Activated naive CD4-positive, alpha-beta T cell treated with anti-CD3 and anti-CD28 coated beads, Interleukin-2, amount 10 ng/mL, durations not matched to agents 7 days and 5 days (primary cell): ENCODE data around the gene FSD1L.

ENCODE experiments used
- CTCF ChIA-PET: fragments of 350-600 bp; sonication (Branson Sonifier 250); formaldehyde crosslinking; loops from one replicate; lab custom pipeline; 2021; ENCODE audit warnings: antibody characterized with exemption; lab: Charles Lee
- DNase-seq: peaks from one replicate; pipeline ENCODE4 v3.0.0-alpha.2; 2020
- H3K27ac Mint-ChIP-seq: one replicate; pipeline ENCODE4 v1.8.0; 2021; ENCODE audit warnings: mild to moderate bottlenecking, moderate library complexity, mixed read lengths
- H3K27me3 Mint-ChIP-seq: one replicate; pipeline ENCODE4 v1.8.0; 2021; ENCODE audit warnings: mild to moderate bottlenecking, mixed read lengths
- H3K36me3 Mint-ChIP-seq: one replicate; pipeline ENCODE4 v1.8.0; 2021; ENCODE audit warnings: mixed read lengths
- H3K4me1 Mint-ChIP-seq: one replicate; pipeline ENCODE4 v1.8.0; 2021; ENCODE audit warnings: mixed read lengths
- H3K4me3 Mint-ChIP-seq: one replicate; pipeline ENCODE4 v1.8.0; 2021; ENCODE audit warnings: mild to moderate bottlenecking, moderate library complexity, mixed read lengths
- H3K9me3 Mint-ChIP-seq: one replicate; pipeline ENCODE4 v1.8.0; 2021; ENCODE audit warnings: mixed read lengths

The FSD1L gene

GRCh38 chr9:105421154-105421553 lies 26.7 kb upstream of the FSD1L start:
- H3K27me3 Mint-ChIP-seq: no peaks in the 10 kb centered on the region
- CTCF ChIA-PET: no interaction called here
- no peaks in the 10 kb centered on the region for H3K36me3 Mint-ChIP-seq
- no peaks in the 10 kb centered on the region for H3K9me3 Mint-ChIP-seq
- H3K4me3 Mint-ChIP-seq: no peak overlapping the region
- H3K4me1 Mint-ChIP-seq: peaks cover 9% of the 10 kb centered on the region
- no peak overlapping the region for H3K27ac Mint-ChIP-seq
- DNase-seq: no peak

- Mint-ChIP-seq H3K4me1 (peaks cover 5% of the 10 kb centered on the region), H3K9me3 (no peaks in the 10 kb centered on the region), H3K27ac (no peak overlapping the region), H3K27me3 (peaks cover 2% of the 10 kb centered on the region), H3K36me3 (no peaks in the 10 kb centered on the region), H3K4me3 (no peak overlapping the region)
- no peak for DNase-seq
- CTCF ChIA-PET: no interaction called here
Observed at GRCh38 chr9:105421864-105422263, 26.0 kb upstream of the FSD1L start.

- H3K36me3 Mint-ChIP-seq: no peaks in the 10 kb centered on the region
- H3K9me3 Mint-ChIP-seq: no peaks in the 10 kb centered on the region
- CTCF ChIA-PET: interaction anchor here (0.8 kb wide), 1 partner anchor 292 kb away, joined by 3 read pairs; no protein-coding TSS in a partner anchor
- peaks cover 4% of the 10 kb centered on the region for H3K27me3 Mint-ChIP-seq
- H3K4me1 Mint-ChIP-seq: no peaks in the 10 kb centered on the region
- DNase-seq: no peak
- H3K27ac Mint-ChIP-seq: no peak overlapping the region
- no peak overlapping the region for H3K4me3 Mint-ChIP-seq
Observed at GRCh38 chr9:105425816-105426433, 21.9 kb upstream of the FSD1L start.

- Mint-ChIP-seq H3K4me1 (no peaks in the 10 kb centered on the region), H3K4me3 (no peak overlapping the region), H3K36me3 (no peaks in the 10 kb centered on the region), H3K27ac (no peak overlapping the region), H3K9me3 (no peaks in the 10 kb centered on the region), H3K27me3 (peaks cover 4% of the 10 kb centered on the region)
- DNase-seq: no peak
- CTCF ChIA-PET: no interaction called here
Observed at GRCh38 chr9:105426657-105427056, 21.2 kb upstream of the FSD1L start.

- CTCF ChIA-PET: interaction anchor here (1.1 kb wide), 1 partner anchor 80 kb away, joined by 4 read pairs; no protein-coding TSS in a partner anchor
- H3K9me3 Mint-ChIP-seq: no peaks in the 10 kb centered on the region
- H3K4me3 Mint-ChIP-seq: no peak overlapping the region
- H3K36me3 Mint-ChIP-seq: no peaks in the 10 kb centered on the region
- peaks cover 7% of the 10 kb centered on the region for H3K27me3 Mint-ChIP-seq
- no peak for DNase-seq
- H3K4me1 Mint-ChIP-seq: no peaks in the 10 kb centered on the region
- H3K27ac Mint-ChIP-seq: no peak overlapping the region
Observed at GRCh38 chr9:105431424-105432246, 16.2 kb upstream of the FSD1L start.

GRCh38 chr9:105432247-105432842 lies 15.5 kb upstream of the FSD1L start:
- Mint-ChIP-seq H3K36me3 (no peaks in the 10 kb centered on the region), H3K4me3 (no peak overlapping the region), H3K9me3 (no peaks in the 10 kb centered on the region), H3K27ac (no peak overlapping the region), H3K27me3 (peaks cover 3% of the 10 kb centered on the region), H3K4me1 (no peaks in the 10 kb centered on the region)
- CTCF ChIA-PET: no interaction called here
- no peak for DNase-seq

GRCh38 chr9:105435453-105435852 lies 12.4 kb upstream of the FSD1L start:
- H3K9me3 Mint-ChIP-seq: no peaks in the 10 kb centered on the region
- CTCF ChIA-PET: no interaction called here
- H3K4me3 Mint-ChIP-seq: no peak overlapping the region
- H3K36me3 Mint-ChIP-seq: no peaks in the 10 kb centered on the region
- H3K27me3 Mint-ChIP-seq: peaks cover 7% of the 10 kb centered on the region
- DNase-seq: no peak
- H3K27ac Mint-ChIP-seq: no peak overlapping the region
- no peaks in the 10 kb centered on the region for H3K4me1 Mint-ChIP-seq

- CTCF ChIA-PET: no interaction called here
- Mint-ChIP-seq H3K27ac (no peak overlapping the region), H3K36me3 (no peaks in the 10 kb centered on the region), H3K9me3 (no peaks in the 10 kb centered on the region), H3K4me3 (no peak overlapping the region), H3K27me3 (peaks cover 7% of the 10 kb centered on the region), H3K4me1 (no peaks in the 10 kb centered on the region)
- no peak for DNase-seq
Observed at GRCh38 chr9:105436783-105437182, 11.1 kb upstream of the FSD1L start.

GRCh38 chr9:105437704-105438103 lies 10.1 kb upstream of the FSD1L start:
- Mint-ChIP-seq H3K27me3 (peaks cover 7% of the 10 kb centered on the region), H3K36me3 (no peaks in the 10 kb centered on the region), H3K4me3 (no peak overlapping the region), H3K27ac (no peak overlapping the region), H3K4me1 (no peaks in the 10 kb centered on the region), H3K9me3 (no peaks in the 10 kb centered on the region)
- CTCF ChIA-PET: no interaction called here
- no peak for DNase-seq

GRCh38 chr9:105438141-105438806 lies 9.6 kb upstream of the FSD1L start:
- Mint-ChIP-seq H3K4me1 (no peaks in the 10 kb centered on the region), H3K4me3 (no peak overlapping the region), H3K27me3 (peaks cover 7% of the 10 kb centered on the region), H3K27ac (no peak overlapping the region), H3K9me3 (no peaks in the 10 kb centered on the region), H3K36me3 (no peaks in the 10 kb centered on the region)
- DNase-seq: no peak
- CTCF ChIA-PET: no interaction called here

GRCh38 chr9:105439428-105439827 lies 8.4 kb upstream of the FSD1L start:
- Mint-ChIP-seq H3K9me3 (no peaks in the 10 kb centered on the region), H3K4me1 (no peaks in the 10 kb centered on the region), H3K27me3 (peaks cover 10% of the 10 kb centered on the region), H3K4me3 (no peak overlapping the region), H3K36me3 (no peaks in the 10 kb centered on the region), H3K27ac (no peak overlapping the region)
- DNase-seq: no peak
- CTCF ChIA-PET: no interaction called here

GRCh38 chr9:105441616-105442160 lies 6.1 kb upstream of the FSD1L start:
- no peak overlapping the region for H3K4me3 Mint-ChIP-seq
- H3K9me3 Mint-ChIP-seq: no peaks in the 10 kb centered on the region
- H3K27me3 Mint-ChIP-seq: peaks cover 15% of the 10 kb centered on the region
- H3K27ac Mint-ChIP-seq: no peak overlapping the region
- DNase-seq: no peak
- no peaks in the 10 kb centered on the region for H3K36me3 Mint-ChIP-seq
- no peaks in the 10 kb centered on the region for H3K4me1 Mint-ChIP-seq
- CTCF ChIA-PET: no interaction called here

GRCh38 chr9:105443121-105443520 lies 4.7 kb upstream of the FSD1L start:
- Mint-ChIP-seq H3K27me3 (peaks cover 15% of the 10 kb centered on the region), H3K36me3 (no peaks in the 10 kb centered on the region), H3K4me1 (peaks cover 5% of the 10 kb centered on the region), H3K4me3 (no peak overlapping the region), H3K27ac (no peak overlapping the region), H3K9me3 (no peaks in the 10 kb centered on the region)
- DNase-seq: no peak
- CTCF ChIA-PET: no interaction called here

- H3K36me3 Mint-ChIP-seq: no peaks in the 10 kb centered on the region
- H3K27me3 Mint-ChIP-seq: peaks cover 19% of the 10 kb centered on the region
- no peaks in the 10 kb centered on the region for H3K9me3 Mint-ChIP-seq
- peaks cover 13% of the 10 kb centered on the region for H3K4me1 Mint-ChIP-seq
- DNase-seq: no peak
- no peak overlapping the region for H3K4me3 Mint-ChIP-seq
- no peak overlapping the region for H3K27ac Mint-ChIP-seq
- CTCF ChIA-PET: no interaction called here
Observed at GRCh38 chr9:105444130-105444529, 3.7 kb upstream of the FSD1L start.
